Spleen (tissue), 11 donors: ENCODE data around the gene SPON1. TPM values are rescaled to one million over a fixed set of nuclear protein-coding genes. Genes with fewer than 3 reads are reported as not detected.

Experiments
- DNase-seq: peaks from one replicate; pipeline ENCODE4 v3.0.0-alpha.2; 2020
- H3K27ac ChIP-seq, 8 donors: fragments of 200-600 bp; sonication (generic) in 7 of 8; 1 replicate in 4 of 8; 2 replicates in 4 of 8; pipeline versions ENCODE4 v1.5.0 to v1.8.0; 2016 to 2021; ENCODE audit warnings: inconsistent platforms in 4 of 8, mild to moderate bottlenecking in 4 of 8, moderate library complexity in 1 of 8
- H3K27me3 ChIP-seq, 7 donors: fragments of 200-600 bp; sonication (generic) in 6 of 7; replicated peaks in 1 of 7; 1 replicate in 4 of 7; 2 replicates in 3 of 7; pipeline versions ENCODE4 v1.5.0 to v1.8.0; 2016 to 2021; ENCODE audit warnings: inconsistent platforms in 3 of 7, mild to moderate bottlenecking in 1 of 7
- H3K36me3 ChIP-seq, 6 donors: fragments of 200-600 bp; sonication (generic) in 5 of 6; 1 replicate in 4 of 6; 2 replicates in 2 of 6; pipeline versions ENCODE4 v1.5.0 to v1.8.0; 2016 to 2021; ENCODE audit warnings: inconsistent platforms in 2 of 6
- H3K4me1 ChIP-seq, 6 donors: fragments of 200-600 bp; sonication (generic) in 5 of 6; 1 replicate in 3 of 6; 2 replicates in 3 of 6; pipeline versions ENCODE4 v1.5.0 to v1.8.0; 2016 to 2021; ENCODE audit warnings: inconsistent platforms in 3 of 6
- H3K4me3 ChIP-seq, 8 donors: fragments of 200-600 bp; sonication (generic) in 7 of 8; 1 replicate in 4 of 8; 2 replicates in 4 of 8; pipeline versions ENCODE4 v1.5.0 to v1.8.0; 2016 to 2021; ENCODE audit warnings: inconsistent platforms in 4 of 8, mild to moderate bottlenecking in 4 of 8, moderate library complexity in 2 of 8
- H3K9me3 ChIP-seq, 8 donors: fragments of 200-600 bp; sonication (generic) in 7 of 8; 1 replicate in 4 of 8; 2 replicates in 4 of 8; pipeline versions ENCODE4 v1.5.0 to v1.8.0; 2016 to 2021; ENCODE audit warnings: inconsistent platforms in 4 of 8
- POLR2A ChIP-seq, 3 donors: fragments of 450-650 bp; IDR thresholded peaks; one replicate each; pipeline ENCODE4 v1.5.1; 2017; ENCODE audit warnings: antibody characterized with exemption in 3 of 3, mild to moderate bottlenecking in 1 of 3
- POLR2AphosphoS5 ChIP-seq, 3 donors: sonication (generic); formaldehyde crosslinking; IDR thresholded peaks; one replicate each; pipeline ENCODE4 v1.5.1; 2017; ENCODE audit warnings: antibody characterized with exemption in 3 of 3
- WGBS, 5 donors: extraction: QIAGEN DNeasy Blood & Tissue Kit in 3 of 5; methylation state at CpG; one replicate each; pipeline versions ENCODE4 v1.1.5 to v1.1.7; 2013 to 2018; 5-methylcytosine and 5-hydroxymethylcytosine counted together
- intact Hi-C: fragments of 100-400 bp; cut with DNase I; formaldehyde crosslinking; loops from one replicate; pipeline ENCODE4 v1.15.0; 2023; ENCODE audit warnings: low total_unique reads
- polyA plus RNA-seq, 3 donors: library from polyadenylated mRNA; stranded (reverse); fragments of 200-250 nt; gene quantifications; one replicate each; pipeline ENCODE4 v1.2.1, GENCODE V29; 2013
- total RNA-seq, 7 donors: library from RNA; depleted of rRNA in 3 of 7; stranded (reverse); fragments of >200 nt in 3 of 7; fragmentation: NEBNext Ultra II Directional in 4 of 7; extraction: Animal tissue kit (Norgen Biotek cat#: 25700) in 4 of 7; gene quantifications; one replicate each; pipeline versions ENCODE4 v1.1.0 to v1.2.1, GENCODE V29; 2016 to 2021
- TF ChIP-seq, protein P1 (sequence below), 11 experiments: fragments of 200-600 bp in 7 of 11; fragments of 450-650 bp in 4 of 11; sonication (generic) in 4 of 11; IDR thresholded peaks in 8 of 11; conservative IDR thresholded peaks in 3 of 11; 1 replicate in 7 of 11; 2 replicates in 4 of 11; pipeline versions ENCODE4 v1.4.0 to v1.8.0; 2016 to 2021; ENCODE audit warnings: antibody characterized with exemption in 11 of 11, inconsistent platforms in 4 of 11, mild to moderate bottlenecking in 1 of 11
- donor health status: healthy with polysubstance abuse.
- donor health status: DM: no; HTN: no; CAD: no; lungs with moderate emphysema.
- donor health status: DM: no; HTN: no; CAD: no.
- donor health status: Bipolar disorder and iron deficiency.
- donor health status: healthy.
- donor health status: DM: no; HTN: no; CAD: no.
- donor health status: DM: yes; HTN: yes; CAD: no.

Gene SPON1
- total and polyA plus RNA-seq, 10 donors, result 0.72 to 99.2 (median 10.1) TPM

GRCh38 chr11:14109742-14110141 lies 147.2 kb downstream of the SPON1 start:
- Histone ChIP-seq H3K36me3 (no peaks in the 10 kb centered on the region), H3K4me3 (no peak overlapping the region), H3K27me3 (no peaks in the 10 kb centered on the region), H3K4me1 (peaks cover 0 to 5% (median 0%) of the 10 kb centered on the region in 6 donors), H3K27ac (no peak overlapping the region), H3K9me3 (no peaks in the 10 kb centered on the region)
- intact Hi-C loops, result no loop called here
- TF ChIP-seq POLR2A (IDR thresholded peaks at IDR 0.05) (no peak), POLR2AphosphoS5 (IDR thresholded peaks at IDR 0.05) (no peak)
- TF ChIP-seq, protein P1, sequence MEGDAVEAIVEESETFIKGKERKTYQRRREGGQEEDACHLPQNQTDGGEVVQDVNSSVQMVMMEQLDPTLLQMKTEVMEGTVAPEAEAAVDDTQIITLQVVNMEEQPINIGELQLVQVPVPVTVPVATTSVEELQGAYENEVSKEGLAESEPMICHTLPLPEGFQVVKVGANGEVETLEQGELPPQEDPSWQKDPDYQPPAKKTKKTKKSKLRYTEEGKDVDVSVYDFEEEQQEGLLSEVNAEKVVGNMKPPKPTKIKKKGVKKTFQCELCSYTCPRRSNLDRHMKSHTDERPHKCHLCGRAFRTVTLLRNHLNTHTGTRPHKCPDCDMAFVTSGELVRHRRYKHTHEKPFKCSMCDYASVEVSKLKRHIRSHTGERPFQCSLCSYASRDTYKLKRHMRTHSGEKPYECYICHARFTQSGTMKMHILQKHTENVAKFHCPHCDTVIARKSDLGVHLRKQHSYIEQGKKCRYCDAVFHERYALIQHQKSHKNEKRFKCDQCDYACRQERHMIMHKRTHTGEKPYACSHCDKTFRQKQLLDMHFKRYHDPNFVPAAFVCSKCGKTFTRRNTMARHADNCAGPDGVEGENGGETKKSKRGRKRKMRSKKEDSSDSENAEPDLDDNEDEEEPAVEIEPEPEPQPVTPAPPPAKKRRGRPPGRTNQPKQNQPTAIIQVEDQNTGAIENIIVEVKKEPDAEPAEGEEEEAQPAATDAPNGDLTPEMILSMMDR (IDR thresholded peaks at IDR 0.05 in 8 of 11, conservative IDR thresholded peaks at IDR 0.05 in 3 of 11), result no peak
- no peak for DNase-seq
- WGBS, 5 donors, result 53 to 93% (median 74%) methylated on average over 1 of the region's 1 CpG

DNA sequence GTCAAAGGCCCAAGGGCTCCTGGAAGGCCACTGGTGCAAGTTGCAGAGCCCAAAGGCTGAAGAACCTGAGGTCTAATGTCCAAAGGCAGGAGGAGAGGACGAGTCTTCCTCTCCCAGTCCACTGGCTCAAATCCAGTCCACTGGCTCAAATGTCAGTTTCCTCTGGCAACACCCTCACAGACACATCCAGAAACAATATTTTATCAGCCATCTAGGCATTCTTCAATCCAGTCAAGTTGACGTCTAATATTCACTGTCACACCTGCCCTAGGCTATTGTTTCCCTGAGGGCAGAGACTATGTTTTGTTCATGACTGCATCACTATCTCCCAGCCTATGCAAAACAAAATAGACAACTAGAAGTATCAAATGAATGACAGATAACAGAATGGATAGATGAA lies 148.1 kb downstream of the SPON1 start:
- 61 to 82% (median 63%) methylated on average over 2 of the region's 2 CpGs for WGBS, 5 donors

GRCh38 chr11:14111496-14111895 lies 149.0 kb downstream of the SPON1 start:
- no peak for TF ChIP-seq POLR2AphosphoS5 (IDR thresholded peaks at IDR 0.05)
- TF ChIP-seq, protein P1 (IDR thresholded peaks at IDR 0.05 in 8 of 11, conservative IDR thresholded peaks at IDR 0.05 in 3 of 11), result no peak
- TF ChIP-seq POLR2A (IDR thresholded peaks at IDR 0.05), result no peak
- no peak overlapping the region for H3K27ac ChIP-seq
- no peak overlapping the region for H3K4me3 ChIP-seq
- DNase-seq, result no peak
- intact Hi-C loops, result no loop called here
- H3K27me3 ChIP-seq, result no peaks in the 10 kb centered on the region
- peaks cover 0 to 5% (median 0%) of the 10 kb centered on the region in 6 donors for H3K4me1 ChIP-seq
- 47 to 79% (median 65%) methylated on average over 2 of the region's 2 CpGs for WGBS, 5 donors
- H3K9me3 ChIP-seq, result no peaks in the 10 kb centered on the region
- no peaks in the 10 kb centered on the region for H3K36me3 ChIP-seq

More for the DNA sequence above, 148.1 kb downstream of the SPON1 start:
- intact Hi-C loops, result no loop called here
- Histone ChIP-seq H3K4me3 (no peak overlapping the region), H3K36me3 (no peaks in the 10 kb centered on the region), H3K27me3 (no peaks in the 10 kb centered on the region), H3K9me3 (no peaks in the 10 kb centered on the region), H3K27ac (no peak overlapping the region), H3K4me1 (peaks cover 0 to 5% (median 0%) of the 10 kb centered on the region in 6 donors)
- DNase-seq, result no peak
- TF ChIP-seq POLR2AphosphoS5 (IDR thresholded peaks at IDR 0.05), result no peak
- TF ChIP-seq POLR2A (IDR thresholded peaks at IDR 0.05), result no peak

- no peak for DNase-seq
- Histone ChIP-seq H3K36me3 (no peaks in the 10 kb centered on the region), H3K4me1 (peaks cover 0 to 5% (median 0%) of the 10 kb centered on the region in 6 donors), H3K27ac (no peak overlapping the region), H3K9me3 (no peaks in the 10 kb centered on the region), H3K27me3 (no peaks in the 10 kb centered on the region), H3K4me3 (no peak overlapping the region)
- WGBS, 5 donors, result 89 to 98% (median 91%) methylated on average over 2 of the region's 2 CpGs
- TF ChIP-seq POLR2AphosphoS5 (IDR thresholded peaks at IDR 0.05) (no peak), POLR2A (IDR thresholded peaks at IDR 0.05) (no peak)
- TF ChIP-seq, protein P1 (IDR thresholded peaks at IDR 0.05 in 8 of 11, conservative IDR thresholded peaks at IDR 0.05 in 3 of 11), result no peak
- intact Hi-C loops, result no loop called here
Measured at GRCh38 chr11:14112721-14113120, 150.2 kb downstream of the SPON1 start.

GRCh38 chr11:14114269-14114668 lies 151.7 kb downstream of the SPON1 start:
- TF ChIP-seq POLR2AphosphoS5 (IDR thresholded peaks at IDR 0.05), result no peak
- TF ChIP-seq, protein P1 (IDR thresholded peaks at IDR 0.05 in 8 of 11, conservative IDR thresholded peaks at IDR 0.05 in 3 of 11), result no peak
- TF ChIP-seq POLR2A (IDR thresholded peaks at IDR 0.05), result no peak
- H3K4me3 ChIP-seq, result no peak overlapping the region
- no peaks in the 10 kb centered on the region for H3K36me3 ChIP-seq
- H3K9me3 ChIP-seq, result no peaks in the 10 kb centered on the region
- intact Hi-C loops, result no loop called here
- peaks cover 0 to 5% (median 0%) of the 10 kb centered on the region in 6 donors for H3K4me1 ChIP-seq
- H3K27me3 ChIP-seq, result no peaks in the 10 kb centered on the region
- DNase-seq, result no peak
- WGBS, 5 donors, result 50 to 83% (median 63%) methylated on average over 1 of the region's 1 CpG
- no peak overlapping the region for H3K27ac ChIP-seq
